ENCODE results near the gene PPP1R37. TPM values are rescaled to one million over a fixed set of nuclear protein-coding genes. Genes with fewer than 3 reads are reported as not detected.

The PPP1R37 gene
- total RNA-seq, 4 donors from 2014 or later = 13.6 to 23.7 (median 19.4) TPM

DNA sequence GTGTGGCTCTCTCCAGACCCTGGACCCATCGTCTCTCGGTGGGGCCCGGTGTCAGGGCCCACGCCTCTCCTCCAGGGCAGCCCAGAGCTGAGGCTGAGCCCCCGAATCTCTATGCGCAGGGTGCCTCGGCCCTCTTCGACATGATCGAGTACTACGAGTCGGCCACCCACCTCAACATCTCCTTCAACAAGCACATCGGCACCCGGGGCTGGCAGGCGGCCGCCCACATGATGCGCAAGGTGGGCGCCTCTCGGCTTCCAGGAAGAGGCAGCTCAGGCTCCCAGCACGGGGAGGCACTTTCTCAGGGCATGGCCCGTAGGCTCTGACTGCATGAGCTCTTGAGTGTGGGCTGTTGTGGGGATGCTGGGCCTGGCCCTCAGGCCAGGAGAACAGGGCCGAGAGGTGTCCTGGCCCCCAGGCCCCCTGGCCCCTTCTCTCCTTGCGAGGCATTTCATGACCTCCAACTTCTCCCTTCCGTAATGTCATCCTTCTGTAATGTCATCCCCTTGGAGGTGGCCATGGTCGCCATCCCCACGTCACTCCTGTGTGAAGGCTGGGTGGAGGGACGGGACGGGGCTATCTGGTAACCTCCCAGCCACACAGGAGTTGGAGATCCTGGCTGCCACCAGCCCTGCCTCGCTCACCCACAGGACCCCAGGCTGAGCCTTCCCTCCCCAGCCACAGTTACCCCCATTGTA, 48.4 kb downstream of the PPP1R37 start:
- ATAC-seq (ENCODE audit: low FRiP score) (no peak), DNase-seq (ENCODE audit: low spot score) (no peak)
- TF ChIP-seq, protein P1, sequence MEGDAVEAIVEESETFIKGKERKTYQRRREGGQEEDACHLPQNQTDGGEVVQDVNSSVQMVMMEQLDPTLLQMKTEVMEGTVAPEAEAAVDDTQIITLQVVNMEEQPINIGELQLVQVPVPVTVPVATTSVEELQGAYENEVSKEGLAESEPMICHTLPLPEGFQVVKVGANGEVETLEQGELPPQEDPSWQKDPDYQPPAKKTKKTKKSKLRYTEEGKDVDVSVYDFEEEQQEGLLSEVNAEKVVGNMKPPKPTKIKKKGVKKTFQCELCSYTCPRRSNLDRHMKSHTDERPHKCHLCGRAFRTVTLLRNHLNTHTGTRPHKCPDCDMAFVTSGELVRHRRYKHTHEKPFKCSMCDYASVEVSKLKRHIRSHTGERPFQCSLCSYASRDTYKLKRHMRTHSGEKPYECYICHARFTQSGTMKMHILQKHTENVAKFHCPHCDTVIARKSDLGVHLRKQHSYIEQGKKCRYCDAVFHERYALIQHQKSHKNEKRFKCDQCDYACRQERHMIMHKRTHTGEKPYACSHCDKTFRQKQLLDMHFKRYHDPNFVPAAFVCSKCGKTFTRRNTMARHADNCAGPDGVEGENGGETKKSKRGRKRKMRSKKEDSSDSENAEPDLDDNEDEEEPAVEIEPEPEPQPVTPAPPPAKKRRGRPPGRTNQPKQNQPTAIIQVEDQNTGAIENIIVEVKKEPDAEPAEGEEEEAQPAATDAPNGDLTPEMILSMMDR (IDR thresholded peaks at IDR 0.05) = no peak

DNA sequence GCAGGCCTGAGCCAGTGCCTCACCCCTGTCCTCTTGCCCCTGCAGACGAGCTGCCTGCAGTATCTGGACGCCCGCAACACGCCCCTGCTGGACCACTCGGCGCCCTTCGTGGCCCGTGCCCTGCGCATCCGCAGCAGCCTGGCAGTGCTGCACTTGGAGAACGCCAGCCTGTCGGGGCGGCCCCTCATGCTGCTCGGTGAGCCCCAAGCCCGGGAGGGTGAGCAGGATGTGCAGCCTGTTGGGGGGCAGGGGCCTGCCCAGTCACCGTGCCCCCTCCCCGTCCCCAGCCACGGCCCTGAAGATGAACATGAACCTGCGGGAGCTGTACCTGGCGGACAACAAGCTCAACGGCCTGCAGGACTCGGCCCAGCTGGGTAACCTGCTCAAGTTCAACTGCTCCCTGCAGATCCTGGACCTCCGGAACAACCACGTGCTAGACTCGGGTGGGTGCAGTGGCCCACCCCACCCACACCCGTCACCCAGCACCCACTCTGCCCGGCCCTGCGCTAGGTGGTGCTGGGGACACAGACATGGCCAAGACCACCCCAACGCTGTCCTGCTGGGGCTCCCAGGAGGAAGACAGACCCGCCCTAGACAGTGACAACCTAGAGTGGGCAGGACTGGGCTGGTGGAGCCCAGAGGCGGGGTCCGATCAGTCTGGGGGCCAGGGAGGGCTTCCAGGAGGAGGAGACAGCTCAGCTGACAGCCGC, 49.2 kb downstream of the PPP1R37 start:
- DNase-seq (ENCODE audit: low spot score) = no peak
- no peak for ATAC-seq (ENCODE audit: low FRiP score)
- TF ChIP-seq, protein P1 (IDR thresholded peaks at IDR 0.05) = no peak

DNA sequence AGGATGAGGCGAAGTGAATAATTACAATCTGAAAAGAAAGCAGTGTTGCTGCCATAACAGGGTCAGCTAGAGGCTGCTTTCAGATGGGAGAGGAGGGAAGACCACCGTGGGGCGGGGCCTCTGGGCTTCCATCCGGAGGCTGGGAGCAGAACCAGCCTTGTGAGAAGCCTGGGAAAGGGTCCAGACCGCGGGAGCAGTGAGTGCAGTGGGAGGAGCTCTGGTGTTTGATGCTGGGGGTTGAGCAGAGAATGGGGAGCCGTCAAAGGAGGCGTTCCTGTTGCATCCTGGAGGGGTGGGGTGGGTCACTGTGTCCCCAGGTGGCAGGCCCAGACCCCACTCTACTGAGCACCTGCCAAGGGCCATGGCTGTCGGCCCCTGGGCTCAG, 49.7 kb downstream of the PPP1R37 start:
- TF ChIP-seq, protein P1 (IDR thresholded peaks at IDR 0.05) = no peak
- DNase-seq (ENCODE audit: low spot score) (no peak), ATAC-seq (ENCODE audit: low FRiP score) (no peak)

DNA sequence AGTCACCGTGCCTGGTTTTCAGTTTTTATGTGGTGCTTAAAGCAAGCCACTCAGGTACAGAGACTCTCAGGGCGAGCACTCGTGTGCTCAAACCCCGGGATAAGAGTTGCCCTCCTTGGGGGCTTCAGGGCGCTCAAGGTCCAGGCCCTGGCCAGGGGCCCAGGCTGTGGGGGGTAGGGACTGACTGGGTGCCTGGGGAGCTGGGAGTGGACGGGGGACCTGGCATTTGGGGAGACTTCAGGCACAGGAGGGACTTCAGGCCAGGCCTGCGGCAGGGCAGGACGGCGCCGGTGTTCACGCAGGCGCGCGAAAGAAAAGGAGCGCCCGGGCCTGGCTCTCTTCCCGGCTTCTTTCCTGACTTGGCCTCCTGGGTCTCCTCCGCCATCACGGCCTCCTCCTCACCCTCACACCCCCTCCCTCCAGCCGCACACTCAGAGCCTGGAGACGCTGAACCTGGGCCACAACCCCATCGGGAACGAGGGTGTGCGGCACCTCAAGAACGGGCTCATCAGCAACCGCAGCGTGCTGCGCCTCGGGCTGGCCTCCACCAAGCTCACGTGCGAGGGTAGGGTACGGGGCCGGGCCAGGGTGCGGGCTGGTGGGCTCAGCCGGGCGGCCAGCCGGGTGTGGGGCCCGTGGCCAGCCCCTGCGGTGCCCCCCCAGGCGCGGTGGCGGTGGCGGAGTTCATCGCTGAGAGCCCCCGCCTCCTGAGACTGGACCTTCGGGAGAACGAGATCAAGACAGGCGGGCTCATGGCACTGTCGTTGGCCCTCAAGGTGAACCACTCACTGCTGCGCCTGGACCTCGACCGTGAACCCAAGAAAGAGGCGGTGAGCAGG, 51.7 kb downstream of the PPP1R37 start:
- ATAC-seq (ENCODE audit: low FRiP score) (no peak), DNase-seq (ENCODE audit: low spot score) (no peak)
- TF ChIP-seq, protein P1 (IDR thresholded peaks at IDR 0.05) = no peak

DNA sequence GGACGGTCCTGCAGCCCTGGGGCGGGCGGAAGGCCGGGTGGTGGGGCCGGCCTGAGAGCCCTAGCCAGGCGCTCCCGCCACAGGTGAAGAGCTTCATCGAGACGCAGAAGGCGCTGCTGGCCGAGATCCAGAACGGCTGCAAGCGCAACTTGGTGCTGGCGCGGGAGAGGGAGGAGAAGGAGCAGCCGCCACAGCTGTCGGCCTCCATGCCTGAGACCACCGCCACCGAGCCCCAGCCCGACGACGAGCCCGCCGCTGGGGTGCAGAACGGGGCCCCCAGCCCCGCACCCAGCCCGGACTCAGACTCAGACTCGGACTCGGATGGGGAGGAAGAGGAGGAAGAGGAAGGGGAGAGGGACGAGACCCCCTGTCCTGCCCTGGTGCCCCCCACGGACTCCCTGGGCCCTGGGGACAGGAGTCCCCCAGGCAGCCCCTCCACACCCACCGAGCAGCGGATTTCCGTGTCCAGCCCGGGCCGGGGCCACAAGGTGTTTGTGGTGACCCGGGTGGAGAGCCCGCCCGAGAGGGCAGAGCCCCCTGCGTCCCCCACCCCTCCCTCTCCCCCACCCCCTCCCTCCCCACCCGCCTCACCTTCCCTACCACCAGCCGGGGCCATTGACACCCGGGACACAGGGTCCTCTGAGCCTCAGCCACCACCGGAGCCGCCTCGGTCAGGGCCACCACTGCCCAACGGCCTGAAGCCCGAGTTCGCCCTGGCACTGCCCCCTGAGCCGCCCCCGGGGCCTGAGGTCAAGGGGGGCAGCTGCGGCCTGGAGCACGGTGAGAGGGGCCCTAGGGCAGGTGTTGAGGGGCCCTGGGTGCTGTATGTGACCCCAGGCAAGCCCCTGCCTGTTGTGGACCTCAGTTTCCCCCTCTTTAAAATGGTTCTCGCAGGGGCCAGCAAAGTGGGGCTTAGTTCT, 52.6 kb downstream of the PPP1R37 start:
- TF ChIP-seq, protein P1 (IDR thresholded peaks at IDR 0.05) = no peak
- ATAC-seq (ENCODE audit: low FRiP score) (no peak), DNase-seq (ENCODE audit: low spot score) (no peak)

DNA sequence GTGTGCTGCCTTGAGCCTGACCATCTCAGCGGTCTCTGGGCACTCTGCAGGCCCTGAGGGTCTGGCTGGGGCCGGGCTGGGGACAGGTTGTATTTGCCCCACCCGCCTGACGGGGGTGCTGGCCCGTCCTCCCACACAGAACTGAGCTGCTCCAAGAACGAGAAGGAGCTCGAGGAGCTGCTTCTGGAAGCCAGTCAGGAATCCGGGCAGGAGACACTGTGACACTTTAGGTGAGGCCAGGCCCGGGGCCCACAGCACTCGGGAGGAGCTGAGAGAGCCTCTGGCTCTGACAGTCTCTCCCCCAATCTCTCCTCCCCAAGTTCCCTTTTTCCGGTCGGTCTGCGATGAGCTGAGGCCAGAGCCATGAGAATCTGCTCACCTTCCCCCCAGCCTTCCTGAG, 53.3 kb downstream of the PPP1R37 start:
- TF ChIP-seq, protein P1 (IDR thresholded peaks at IDR 0.05) = no peak
- no peak for ATAC-seq (ENCODE audit: low FRiP score)
- DNase-seq (ENCODE audit: low spot score) = no peak

All from omental fat pad (tissue), 4 donors.